Activated T-helper 17 cell treated with anti-CD3 and anti-CD28 coated beads, Interleukin-2, amount 50 U/mL, for 72 hours (primary cell): ENCODE results near the gene MPP4. TPM values are rescaled to one million over a fixed set of nuclear protein-coding genes. Genes with fewer than 3 reads are reported as not detected.
"Not testable (repeated sequence)": the region's sequence is repeated elsewhere in the genome, so short reads cannot be mapped to it uniquely, and the experiment has no call there.

Experiments
- ATAC-seq: fragments of 150-1000 bp; cut with Tn5 transposase; replicated peaks from 2 replicates; pipeline ENCODE4 v1.10.0; 2021; ENCODE audit warnings: mild to moderate bottlenecking, moderate library complexity
- H3K27ac Mint-ChIP-seq: one replicate; pipeline ENCODE4 v1.8.0; 2022; ENCODE audit warnings: mixed read lengths
- H3K27me3 Mint-ChIP-seq: one replicate; pipeline ENCODE4 v1.8.0; 2022; ENCODE audit warnings: mixed read lengths
- H3K36me3 Mint-ChIP-seq: one replicate; pipeline ENCODE4 v1.8.0; 2022; ENCODE audit warnings: low read depth, mild to moderate bottlenecking, mixed read lengths
- H3K4me1 Mint-ChIP-seq: one replicate; pipeline ENCODE4 v1.8.0; 2022; ENCODE audit warnings: mixed read lengths
- H3K4me3 Mint-ChIP-seq: one replicate; pipeline ENCODE4 v1.8.0; 2022; ENCODE audit warnings: mild to moderate bottlenecking, mixed read lengths
- H3K9me3 Mint-ChIP-seq: one replicate; pipeline ENCODE4 v1.8.0; 2022; ENCODE audit warnings: mixed read lengths
- total RNA-seq, 2 donors: library from RNA; stranded (reverse); gene quantifications; one replicate each; pipeline ENCODE4 v1.2.3, GENCODE V29; 2022

Gene MPP4
- total RNA-seq, 2 donors from 2014 or later: not detected

- Mint-ChIP-seq H3K4me1 (peaks cover 12% of the 10 kb centered on the region), H3K9me3 (no peaks in the 10 kb centered on the region), H3K36me3 (peaks cover 20% of the 10 kb centered on the region), H3K4me3 (no peak overlapping the region), H3K27ac (no peak overlapping the region), H3K27me3 (no peaks in the 10 kb centered on the region)
- no peak for ATAC-seq
These were observed 545 bp downstream of the MPP4 start for GRCh38 chr2:201697899-201698298.

GRCh38 chr2:201696151-201696659 lies 2.2 kb downstream of the MPP4 start:
- Mint-ChIP-seq H3K36me3 (peaks cover 10% of the 10 kb centered on the region), H3K9me3 (no peaks in the 10 kb centered on the region), H3K4me3 (no peak overlapping the region), H3K27ac (no peak overlapping the region), H3K4me1 (peaks cover 12% of the 10 kb centered on the region), H3K27me3 (no peaks in the 10 kb centered on the region)
- ATAC-seq: no peak

GRCh38 chr2:201685156-201685555 lies 13.3 kb downstream of the MPP4 start:
- H3K4me1 Mint-ChIP-seq: no peaks in the 10 kb centered on the region
- H3K4me3 Mint-ChIP-seq: no peak overlapping the region
- H3K36me3 Mint-ChIP-seq: no peaks in the 10 kb centered on the region
- H3K27ac Mint-ChIP-seq: no peak overlapping the region
- no peaks in the 10 kb centered on the region for H3K9me3 Mint-ChIP-seq
- peaks cover 21% of the 10 kb centered on the region for H3K27me3 Mint-ChIP-seq
- no peak for ATAC-seq

GRCh38 chr2:201680743-201681142 lies 17.7 kb downstream of the MPP4 start:
- no peak for ATAC-seq

GRCh38 chr2:201678401-201678800 lies 20.0 kb downstream of the MPP4 start:
- Mint-ChIP-seq H3K27me3 (peaks cover 12% of the 10 kb centered on the region), H3K9me3 (no peaks in the 10 kb centered on the region), H3K27ac (no peak overlapping the region), H3K4me1 (no peaks in the 10 kb centered on the region), H3K4me3 (no peak overlapping the region), H3K36me3 (no peaks in the 10 kb centered on the region)
- no peak for ATAC-seq

More at GRCh38 chr2:201680743-201681142, 17.7 kb downstream of the MPP4 start:
- Mint-ChIP-seq H3K36me3 (no peaks in the 10 kb centered on the region), H3K9me3 (no peaks in the 10 kb centered on the region), H3K4me3 (no peak overlapping the region), H3K27ac (no peak overlapping the region), H3K27me3 (peaks cover 12% of the 10 kb centered on the region), H3K4me1 (no peaks in the 10 kb centered on the region)

- no peaks in the 10 kb centered on the region for H3K9me3 Mint-ChIP-seq
- H3K27ac Mint-ChIP-seq: no peak overlapping the region
- H3K4me3 Mint-ChIP-seq: no peak overlapping the region
- ATAC-seq: no peak
- no peaks in the 10 kb centered on the region for H3K27me3 Mint-ChIP-seq
- H3K36me3 Mint-ChIP-seq: no peaks in the 10 kb centered on the region
- H3K4me1 Mint-ChIP-seq: no peaks in the 10 kb centered on the region
These were observed 23.0 kb downstream of the MPP4 start for GRCh38 chr2:201675454-201675853.

GRCh38 chr2:201674794-201675193 lies 23.6 kb downstream of the MPP4 start:
- H3K4me1 Mint-ChIP-seq: no peaks in the 10 kb centered on the region
- H3K9me3 Mint-ChIP-seq: no peaks in the 10 kb centered on the region
- H3K27me3 Mint-ChIP-seq: no peaks in the 10 kb centered on the region
- H3K36me3 Mint-ChIP-seq: no peaks in the 10 kb centered on the region
- no peak for ATAC-seq
- H3K27ac Mint-ChIP-seq: no peak overlapping the region
- no peak overlapping the region for H3K4me3 Mint-ChIP-seq

GRCh38 chr2:201674298-201674697 lies 24.1 kb downstream of the MPP4 start:
- no peak overlapping the region for H3K27ac Mint-ChIP-seq
- no peak overlapping the region for H3K4me3 Mint-ChIP-seq
- no peaks in the 10 kb centered on the region for H3K36me3 Mint-ChIP-seq
- H3K4me1 Mint-ChIP-seq: no peaks in the 10 kb centered on the region
- no peak for ATAC-seq
- H3K27me3 Mint-ChIP-seq: no peaks in the 10 kb centered on the region
- no peaks in the 10 kb centered on the region for H3K9me3 Mint-ChIP-seq

GRCh38 chr2:201673546-201673945 lies 24.9 kb downstream of the MPP4 start:
- H3K27ac Mint-ChIP-seq: no peak overlapping the region
- no peak for ATAC-seq
- no peak overlapping the region for H3K4me3 Mint-ChIP-seq
- no peaks in the 10 kb centered on the region for H3K4me1 Mint-ChIP-seq
- no peaks in the 10 kb centered on the region for H3K36me3 Mint-ChIP-seq
- no peaks in the 10 kb centered on the region for H3K9me3 Mint-ChIP-seq
- no peaks in the 10 kb centered on the region for H3K27me3 Mint-ChIP-seq

- not testable (repeated sequence) for H3K9me3 Mint-ChIP-seq, H3K4me3 Mint-ChIP-seq, ATAC-seq, H3K4me1 Mint-ChIP-seq, H3K27me3 Mint-ChIP-seq, H3K36me3 Mint-ChIP-seq, H3K27ac Mint-ChIP-seq
These were observed 27.2 kb downstream of the MPP4 start for GRCh38 chr2:201671205-201671604.

- no peak for ATAC-seq
- Mint-ChIP-seq H3K4me1 (no peaks in the 10 kb centered on the region), H3K4me3 (no peak overlapping the region), H3K27me3 (no peaks in the 10 kb centered on the region), H3K27ac (no peak overlapping the region), H3K36me3 (no peaks in the 10 kb centered on the region), H3K9me3 (no peaks in the 10 kb centered on the region)
These were observed 28.6 kb downstream of the MPP4 start for GRCh38 chr2:201669865-201670264.

- no peak for ATAC-seq
- Mint-ChIP-seq H3K27ac (no peak overlapping the region), H3K9me3 (no peaks in the 10 kb centered on the region), H3K36me3 (no peaks in the 10 kb centered on the region), H3K27me3 (no peaks in the 10 kb centered on the region), H3K4me1 (no peaks in the 10 kb centered on the region), H3K4me3 (no peak overlapping the region)
These were observed 30.0 kb downstream of the MPP4 start for GRCh38 chr2:201668402-201668910.

GRCh38 chr2:201664334-201664733 lies 34.1 kb downstream of the MPP4 start:
- Mint-ChIP-seq H3K9me3 (no peaks in the 10 kb centered on the region), H3K4me3 (no peak overlapping the region), H3K4me1 (no peaks in the 10 kb centered on the region), H3K27me3 (no peaks in the 10 kb centered on the region), H3K27ac (no peak overlapping the region), H3K36me3 (no peaks in the 10 kb centered on the region)
- ATAC-seq: no peak

- H3K27me3 Mint-ChIP-seq: peaks cover 13% of the 10 kb centered on the region
- no peak overlapping the region for H3K4me3 Mint-ChIP-seq
- no peak for ATAC-seq
- no peak overlapping the region for H3K27ac Mint-ChIP-seq
- H3K4me1 Mint-ChIP-seq: no peaks in the 10 kb centered on the region
- H3K9me3 Mint-ChIP-seq: no peaks in the 10 kb centered on the region
- H3K36me3 Mint-ChIP-seq: no peaks in the 10 kb centered on the region
These were observed 37.1 kb downstream of the MPP4 start for GRCh38 chr2:201661366-201661765.

- Mint-ChIP-seq H3K4me3 (no peak overlapping the region), H3K36me3 (no peaks in the 10 kb centered on the region), H3K27me3 (peaks cover 14% of the 10 kb centered on the region), H3K4me1 (no peaks in the 10 kb centered on the region), H3K27ac (no peak overlapping the region), H3K9me3 (no peaks in the 10 kb centered on the region)
- ATAC-seq: no peak
These were observed 38.0 kb downstream of the MPP4 start for GRCh38 chr2:201660293-201660895.
